ENCODE results near the gene STXBP3.

STXBP3 gene

DNA sequence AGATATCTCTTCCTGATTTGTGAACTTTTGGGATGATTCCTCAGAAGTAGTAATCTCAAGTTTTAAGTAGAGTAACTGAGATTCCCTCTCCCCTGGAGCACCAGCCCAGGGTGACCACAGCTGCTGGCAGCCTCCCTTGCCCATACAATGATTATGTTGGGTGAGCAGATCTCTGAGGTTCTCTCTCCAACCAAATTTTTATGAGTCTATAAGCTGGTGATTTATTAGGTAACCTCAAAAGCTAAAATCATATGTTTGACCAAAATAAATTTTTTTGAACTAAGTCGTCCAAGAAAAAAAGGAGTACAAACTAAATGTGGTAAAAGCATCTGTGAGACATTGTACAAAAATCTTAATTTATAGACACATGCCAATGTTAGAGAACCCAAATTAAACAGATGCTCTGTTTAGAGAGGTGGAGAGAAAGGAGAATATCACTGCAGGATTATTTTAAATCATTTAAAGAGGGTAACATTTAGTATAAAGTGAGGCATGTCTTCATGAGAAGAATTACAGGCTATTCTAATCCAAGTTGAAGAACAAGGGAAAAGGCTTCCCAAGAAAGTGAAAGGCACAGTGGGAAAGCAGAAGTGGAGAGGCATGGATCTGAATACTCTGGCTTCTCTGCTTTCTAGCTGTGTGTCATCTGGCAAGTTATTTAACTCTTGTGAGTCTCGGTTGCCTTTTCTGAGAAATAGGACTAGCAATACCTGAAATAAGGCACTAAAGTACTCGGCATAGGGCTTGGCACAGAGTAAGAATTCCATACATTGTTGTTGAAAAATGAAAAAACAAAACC, 107.9 kb downstream of the STXBP3 start:
- Histone ChIP-seq H3K27ac (ENCODE audit: insufficient read depth, low read depth, low read length, poor library complexity, severe bottlenecking) (no peak overlapping the region), H3K9me3 (ENCODE audit: control insufficient read depth, low read length) (no peaks in the 10 kb centered on the region), H3K4me1 (ENCODE audit: control insufficient read depth, insufficient read depth, low read length) (no peaks in the 10 kb centered on the region), H3K4me3 (ENCODE audit: insufficient read depth, low read depth, low read length) (no peak overlapping the region), H3K27me3 (ENCODE audit: control insufficient read depth, insufficient read depth, low read length, poor library complexity, severe bottlenecking) (no peaks in the 10 kb centered on the region), H3K36me3 (ENCODE audit: control insufficient read depth, insufficient read depth, low read length) (no peaks in the 10 kb centered on the region)
- 80 to 84% methylated on average over 2 to 3 of the region's 3 CpGs for WGBS, 2 experiments

GRCh38 chr1:108856994-108857393, 110.5 kb downstream of the STXBP3 start, which contains the start of gene AKNAD1:
Gene AKNAD1 (minus strand): TSS chr1:108857094. CDS start chr1:108852664, 4,430 bp downstream.
- no peak within 1 kb of the TSS for H3K4me3 ChIP-seq (ENCODE audit: insufficient read depth, low read depth, low read length)
- H3K27ac ChIP-seq (ENCODE audit: insufficient read depth, low read depth, low read length, poor library complexity, severe bottlenecking) = no peak within 1 kb of the TSS
- no peaks in the 10 kb centered on the region for H3K36me3 ChIP-seq (ENCODE audit: control insufficient read depth, insufficient read depth, low read length)
- no peaks in the 10 kb centered on the region for H3K9me3 ChIP-seq (ENCODE audit: control insufficient read depth, low read length)
- no peaks in the 10 kb centered on the region for H3K4me1 ChIP-seq (ENCODE audit: control insufficient read depth, insufficient read depth, low read length)
- 88 to 92% methylated on average over 1 of the region's 1 CpG for WGBS, 2 experiments
- H3K27me3 ChIP-seq (ENCODE audit: control insufficient read depth, insufficient read depth, low read length, poor library complexity, severe bottlenecking) = no peaks in the 10 kb centered on the region

DNA sequence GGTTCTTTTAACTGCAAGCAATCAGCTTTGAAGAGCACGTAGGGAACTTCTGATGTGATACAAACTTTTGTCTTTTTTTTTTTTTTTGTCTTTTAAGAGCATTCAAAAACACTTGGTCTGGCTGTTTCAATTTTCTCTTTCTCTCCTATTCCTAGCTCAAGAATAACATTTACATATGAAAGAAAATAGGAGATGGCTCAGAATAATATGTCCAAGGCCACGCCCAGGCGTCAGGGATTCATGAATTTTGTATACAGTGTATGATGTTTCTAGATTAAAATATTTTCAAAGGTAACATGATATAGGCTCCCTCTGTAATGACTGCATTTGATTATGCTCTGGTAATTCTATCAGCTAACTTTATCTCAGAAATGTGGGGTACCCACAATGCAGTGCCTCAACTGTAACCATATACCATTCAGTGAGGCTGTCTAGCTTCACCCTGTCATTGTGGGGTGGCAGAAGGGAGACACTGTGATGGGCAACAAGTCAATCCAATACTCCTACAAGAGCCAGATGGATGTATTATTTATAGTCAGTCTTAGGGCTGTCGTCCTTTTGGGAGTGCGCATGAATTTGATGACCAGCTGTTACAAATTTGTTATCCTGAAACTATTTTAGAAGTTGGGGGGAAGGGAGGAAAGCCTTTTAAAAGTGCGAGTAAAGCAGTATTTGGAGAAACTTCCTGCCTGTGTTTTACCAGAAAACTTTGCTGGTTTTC, 111.9 kb downstream of the STXBP3 start:
- 89 to 94% methylated on average over 6 of the region's 6 CpGs for WGBS, 2 experiments
- Histone ChIP-seq H3K4me3 (ENCODE audit: insufficient read depth, low read depth, low read length) (no peak overlapping the region), H3K27me3 (ENCODE audit: control insufficient read depth, insufficient read depth, low read length, poor library complexity, severe bottlenecking) (no peaks in the 10 kb centered on the region), H3K9me3 (ENCODE audit: control insufficient read depth, low read length) (no peaks in the 10 kb centered on the region), H3K36me3 (ENCODE audit: control insufficient read depth, insufficient read depth, low read length) (no peaks in the 10 kb centered on the region), H3K27ac (ENCODE audit: insufficient read depth, low read depth, low read length, poor library complexity, severe bottlenecking) (no peak overlapping the region), H3K4me1 (ENCODE audit: control insufficient read depth, insufficient read depth, low read length) (no peaks in the 10 kb centered on the region)
